Neural progenitor cell (in vitro differentiated cells): ENCODE data around the gene MT1X.

Experiments
- EZH2phosphoT487 ChIP-seq: fragments of 200-600 bp; sonication (generic); IDR thresholded peaks from 2 replicates; pipeline ENCODE4 v1.6.1; 2017; ENCODE audit warnings: antibody characterized with exemption
- TF ChIP-seq, protein P1 (sequence below): fragments of 200-600 bp; sonication (generic); IDR thresholded peaks from 2 replicates; pipeline ENCODE4 v1.5.1; 2017; ENCODE audit warnings: antibody characterized with exemption, mild to moderate bottlenecking

DNA sequence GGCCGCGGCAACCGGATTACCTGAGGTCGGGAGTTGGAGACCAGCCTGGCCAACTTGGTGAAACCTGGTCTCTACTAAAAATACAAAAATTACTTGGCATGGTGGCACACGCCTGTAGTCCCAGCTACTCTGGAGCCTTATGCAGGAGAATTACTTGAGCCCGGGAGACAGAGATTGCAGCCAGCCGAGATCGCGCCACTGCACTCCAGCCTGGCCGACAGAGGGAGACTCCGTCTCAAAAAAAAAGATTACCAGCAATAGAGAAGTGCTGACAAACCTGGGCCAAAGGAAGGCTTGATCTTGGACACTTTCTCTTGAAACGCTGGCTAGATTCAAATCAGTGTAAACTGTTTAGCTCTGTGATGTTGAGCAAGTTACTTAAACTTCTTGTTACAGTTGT lies 8.3 kb upstream of the MT1X start:
- TF ChIP-seq, protein P1, sequence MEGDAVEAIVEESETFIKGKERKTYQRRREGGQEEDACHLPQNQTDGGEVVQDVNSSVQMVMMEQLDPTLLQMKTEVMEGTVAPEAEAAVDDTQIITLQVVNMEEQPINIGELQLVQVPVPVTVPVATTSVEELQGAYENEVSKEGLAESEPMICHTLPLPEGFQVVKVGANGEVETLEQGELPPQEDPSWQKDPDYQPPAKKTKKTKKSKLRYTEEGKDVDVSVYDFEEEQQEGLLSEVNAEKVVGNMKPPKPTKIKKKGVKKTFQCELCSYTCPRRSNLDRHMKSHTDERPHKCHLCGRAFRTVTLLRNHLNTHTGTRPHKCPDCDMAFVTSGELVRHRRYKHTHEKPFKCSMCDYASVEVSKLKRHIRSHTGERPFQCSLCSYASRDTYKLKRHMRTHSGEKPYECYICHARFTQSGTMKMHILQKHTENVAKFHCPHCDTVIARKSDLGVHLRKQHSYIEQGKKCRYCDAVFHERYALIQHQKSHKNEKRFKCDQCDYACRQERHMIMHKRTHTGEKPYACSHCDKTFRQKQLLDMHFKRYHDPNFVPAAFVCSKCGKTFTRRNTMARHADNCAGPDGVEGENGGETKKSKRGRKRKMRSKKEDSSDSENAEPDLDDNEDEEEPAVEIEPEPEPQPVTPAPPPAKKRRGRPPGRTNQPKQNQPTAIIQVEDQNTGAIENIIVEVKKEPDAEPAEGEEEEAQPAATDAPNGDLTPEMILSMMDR, result peak; percentile 70
- no peak for TF ChIP-seq EZH2phosphoT487
